Measurements from ENCODE around the gene TNRC6A.

The TNRC6A gene

GRCh38 chr16:24820522-24820921 is 91.1 kb downstream of the TNRC6A start:
- Histone ChIP-seq H3K36me3 (replicated peaks) (peaks cover 85% of the 10 kb centered on the region), H3K4me3 (no peak overlapping the region), H3K9me3 (no peaks in the 10 kb centered on the region), H3K4me1 (no peaks in the 10 kb centered on the region), H3K27me3 (ENCODE audit: low read depth) (no peaks in the 10 kb centered on the region)
- in situ Hi-C loops (cut with MboI; ENCODE audit: low sequenced_read_pairs) = no loop called here
- DNase-seq (ENCODE audit: low spot score in 2 of 2) = no peak

GRCh38 chr16:24821129-24821528 is 91.7 kb downstream of the TNRC6A start:
- Histone ChIP-seq H3K36me3 (replicated peaks) (peaks cover 84% of the 10 kb centered on the region), H3K4me1 (no peaks in the 10 kb centered on the region), H3K4me3 (no peak overlapping the region), H3K27me3 (ENCODE audit: low read depth) (no peaks in the 10 kb centered on the region), H3K9me3 (no peaks in the 10 kb centered on the region)
- no peak for DNase-seq (ENCODE audit: low spot score in 2 of 2)
- in situ Hi-C loops (cut with MboI; ENCODE audit: low sequenced_read_pairs) = no loop called here

GRCh38 chr16:24822542-24822941 is 93.1 kb downstream of the TNRC6A start:
- no peaks in the 10 kb centered on the region for H3K27me3 ChIP-seq (ENCODE audit: low read depth)
- H3K36me3 ChIP-seq (replicated peaks) = peaks cover 81% of the 10 kb centered on the region
- H3K9me3 ChIP-seq = no peaks in the 10 kb centered on the region
- H3K4me3 ChIP-seq = no peak overlapping the region
- no peak for DNase-seq (ENCODE audit: low spot score in 2 of 2)
- in situ Hi-C loops (cut with MboI; ENCODE audit: low sequenced_read_pairs) = no loop called here
- no peaks in the 10 kb centered on the region for H3K4me1 ChIP-seq

- Histone ChIP-seq H3K4me1 (no peaks in the 10 kb centered on the region), H3K9me3 (no peaks in the 10 kb centered on the region), H3K36me3 (replicated peaks) (peaks cover 77% of the 10 kb centered on the region), H3K27me3 (ENCODE audit: low read depth) (no peaks in the 10 kb centered on the region), H3K4me3 (no peak overlapping the region)
- in situ Hi-C loops (cut with MboI; ENCODE audit: low sequenced_read_pairs) = no loop called here
- no peak for DNase-seq (ENCODE audit: low spot score in 2 of 2)
Measured at GRCh38 chr16:24822974-24823373, 93.5 kb downstream of the TNRC6A start.

GRCh38 chr16:24825696-24826095 is 96.2 kb downstream of the TNRC6A start:
- Histone ChIP-seq H3K4me1 (no peaks in the 10 kb centered on the region), H3K27me3 (ENCODE audit: low read depth) (no peaks in the 10 kb centered on the region), H3K4me3 (no peak overlapping the region), H3K36me3 (replicated peaks) (peaks cover 49% of the 10 kb centered on the region), H3K9me3 (no peaks in the 10 kb centered on the region)
- no peak for DNase-seq (ENCODE audit: low spot score in 2 of 2)
- in situ Hi-C loops (cut with MboI; ENCODE audit: low sequenced_read_pairs) = no loop called here

GRCh38 chr16:24826096-24826690 is 96.7 kb downstream of the TNRC6A start:
- Histone ChIP-seq H3K4me1 (no peaks in the 10 kb centered on the region), H3K36me3 (replicated peaks) (peaks cover 44% of the 10 kb centered on the region), H3K4me3 (no peak overlapping the region), H3K27me3 (ENCODE audit: low read depth) (no peaks in the 10 kb centered on the region), H3K9me3 (no peaks in the 10 kb centered on the region)
- DNase-seq (ENCODE audit: low spot score in 2 of 2) = no peak
- in situ Hi-C loops (cut with MboI; ENCODE audit: low sequenced_read_pairs) = no loop called here

- Histone ChIP-seq H3K4me3 (no peak overlapping the region), H3K4me1 (no peaks in the 10 kb centered on the region), H3K36me3 (replicated peaks) (peaks cover 36% of the 10 kb centered on the region), H3K27me3 (ENCODE audit: low read depth) (no peaks in the 10 kb centered on the region), H3K9me3 (no peaks in the 10 kb centered on the region)
- no peak for DNase-seq (ENCODE audit: low spot score in 2 of 2)
- in situ Hi-C loops (cut with MboI; ENCODE audit: low sequenced_read_pairs) = no loop called here
Measured at GRCh38 chr16:24826817-24827566, 97.5 kb downstream of the TNRC6A start.

GRCh38 chr16:24829153-24829552 is 99.7 kb downstream of the TNRC6A start:
- no peak overlapping the region for H3K4me3 ChIP-seq
- H3K4me1 ChIP-seq = no peaks in the 10 kb centered on the region
- peaks cover 18% of the 10 kb centered on the region for H3K36me3 ChIP-seq (replicated peaks)
- H3K9me3 ChIP-seq = no peaks in the 10 kb centered on the region
- no peaks in the 10 kb centered on the region for H3K27me3 ChIP-seq (ENCODE audit: low read depth)
- no peak for DNase-seq (ENCODE audit: low spot score in 2 of 2)
- in situ Hi-C loops (cut with MboI; ENCODE audit: low sequenced_read_pairs) = no loop called here

- no peaks in the 10 kb centered on the region for H3K27me3 ChIP-seq (ENCODE audit: low read depth)
- H3K4me1 ChIP-seq = no peaks in the 10 kb centered on the region
- H3K9me3 ChIP-seq = no peaks in the 10 kb centered on the region
- H3K4me3 ChIP-seq = no peak overlapping the region
- in situ Hi-C loops (cut with MboI; ENCODE audit: low sequenced_read_pairs) = no loop called here
- H3K36me3 ChIP-seq (replicated peaks) = no peaks in the 10 kb centered on the region
- DNase-seq (ENCODE audit: low spot score in 2 of 2) = no peak
Measured at GRCh38 chr16:24833352-24833751, 103.9 kb downstream of the TNRC6A start.

GRCh38 chr16:24834459-24835335 is 105.2 kb downstream of the TNRC6A start:
- Histone ChIP-seq H3K9me3 (no peaks in the 10 kb centered on the region), H3K4me3 (no peak overlapping the region), H3K36me3 (replicated peaks) (no peaks in the 10 kb centered on the region), H3K4me1 (no peaks in the 10 kb centered on the region), H3K27me3 (ENCODE audit: low read depth) (no peaks in the 10 kb centered on the region)
- peak; percentile 26 to 50 for DNase-seq (ENCODE audit: low spot score in 2 of 2)
- in situ Hi-C loops (cut with MboI; ENCODE audit: low sequenced_read_pairs) = no loop called here

GRCh38 chr16:24836836-24837235 is 107.4 kb downstream of the TNRC6A start:
- Histone ChIP-seq H3K4me3 (no peak overlapping the region), H3K4me1 (no peaks in the 10 kb centered on the region), H3K27me3 (ENCODE audit: low read depth) (no peaks in the 10 kb centered on the region), H3K9me3 (no peaks in the 10 kb centered on the region), H3K36me3 (replicated peaks) (no peaks in the 10 kb centered on the region)
- DNase-seq (ENCODE audit: low spot score in 2 of 2) = no peak
- in situ Hi-C loops (cut with MboI; ENCODE audit: low sequenced_read_pairs) = no loop called here

GRCh38 chr16:24837969-24838368 is 108.5 kb downstream of the TNRC6A start:
- DNase-seq (ENCODE audit: low spot score in 2 of 2) = no peak
- Histone ChIP-seq H3K4me3 (no peak overlapping the region), H3K36me3 (replicated peaks) (no peaks in the 10 kb centered on the region), H3K9me3 (no peaks in the 10 kb centered on the region), H3K4me1 (no peaks in the 10 kb centered on the region), H3K27me3 (ENCODE audit: low read depth) (no peaks in the 10 kb centered on the region)
- in situ Hi-C loops (cut with MboI; ENCODE audit: low sequenced_read_pairs) = no loop called here

- H3K9me3 ChIP-seq = no peaks in the 10 kb centered on the region
- no peak overlapping the region for H3K4me3 ChIP-seq
- no peak for DNase-seq (ENCODE audit: low spot score in 2 of 2)
- no peaks in the 10 kb centered on the region for H3K36me3 ChIP-seq (replicated peaks)
- H3K27me3 ChIP-seq (ENCODE audit: low read depth) = no peaks in the 10 kb centered on the region
- in situ Hi-C loops (cut with MboI; ENCODE audit: low sequenced_read_pairs) = no loop called here
- no peaks in the 10 kb centered on the region for H3K4me1 ChIP-seq
Measured at GRCh38 chr16:24838554-24839266, 109.3 kb downstream of the TNRC6A start.

Data from HAP-1 (cell line).